Thymus (tissue), 11 donors: ENCODE data around the gene NNT. TPM values are rescaled to one million over a fixed set of nuclear protein-coding genes. Genes with fewer than 3 reads are reported as not detected.

Experiments
- DNase-seq, 9 donors: peaks; one replicate each; pipeline ENCODE4 v3.0.0-alpha.2; 2013; ENCODE audit warnings: low spot score in 9 of 9, low read depth in 6 of 9, missing footprints in 1 of 9
- H3K27ac ChIP-seq, 2 donors: one replicate each; pipeline ENCODE4 v1.5.1; 2013; ENCODE audit warnings: control low read depth in 1 of 2, low read depth in 1 of 2, low read length in 1 of 2, mild to moderate bottlenecking in 1 of 2, moderate library complexity in 1 of 2
- H3K27me3 ChIP-seq, 2 donors: one replicate each; pipeline ENCODE4 v1.5.1; 2013; ENCODE audit warnings: low read length in 1 of 2; ENCODE audit not compliant: control insufficient read depth in 2 of 2, insufficient read depth in 1 of 2
- H3K36me3 ChIP-seq, 2 donors: one replicate each; pipeline ENCODE4 v1.5.1; 2013; ENCODE audit warnings: low read length in 1 of 2, mild to moderate bottlenecking in 1 of 2, moderate library complexity in 1 of 2; ENCODE audit not compliant: control insufficient read depth in 2 of 2, insufficient read depth in 2 of 2
- H3K4me1 ChIP-seq, 2 donors: one replicate each; pipeline ENCODE4 v1.5.1; 2013; ENCODE audit warnings: low read length in 2 of 2; ENCODE audit not compliant: control insufficient read depth in 2 of 2, insufficient read depth in 2 of 2
- H3K4me3 ChIP-seq, 2 donors: one replicate each; pipeline ENCODE4 v1.5.1; 2013; ENCODE audit warnings: low read length in 2 of 2, control low read depth in 1 of 2, mild to moderate bottlenecking in 1 of 2
- H3K9me3 ChIP-seq, 2 donors: one replicate each; pipeline ENCODE4 v1.5.1; 2013; ENCODE audit warnings: low read length in 1 of 2, mild to moderate bottlenecking in 1 of 2; ENCODE audit not compliant: control insufficient read depth in 2 of 2, insufficient read depth in 1 of 2
- WGBS: extraction: QIAGEN DNeasy Blood & Tissue Kit; methylation state at CpG from one replicate; pipeline ENCODE4 v1.1.7; 2013; 5-methylcytosine and 5-hydroxymethylcytosine counted together
- polyA plus RNA-seq: library from polyadenylated mRNA; stranded (reverse); fragments of 200-250 nt; gene quantifications from one replicate; pipeline ENCODE4 v1.2.3, GENCODE V29; 2013
- total RNA-seq: library from RNA; stranded (reverse); fragments of 120-200 nt; gene quantifications from one replicate; pipeline ENCODE4 v1.2.4, GENCODE V29; 2013
- donor health status: healthy.

NNT gene
- total and polyA plus RNA-seq, 2 donors, result 30.8 to 49.2 TPM

- DNase-seq, result no peak
- Histone ChIP-seq H3K4me3 (no peak overlapping the region), H3K36me3 (no peaks in the 10 kb centered on the region), H3K4me1 (peaks cover 3 to 5% of the 10 kb centered on the region in 2 donors), H3K27me3 (no peaks in the 10 kb centered on the region), H3K9me3 (no peaks in the 10 kb centered on the region), H3K27ac (no peak overlapping the region)
These were observed 41.6 kb upstream of the NNT start for GRCh38 chr5:43561356-43561755.

GRCh38 chr5:43563321-43563720 is 39.7 kb upstream of the NNT start:
- WGBS, result 95% methylated on average over 3 of the region's 3 CpGs
- H3K27ac ChIP-seq, result no peak overlapping the region
- DNase-seq, result no peak

GRCh38 chr5:43564289-43564850 is 38.6 kb upstream of the NNT start:
- Histone ChIP-seq H3K4me1 (no peaks in the 10 kb centered on the region), H3K9me3 (no peaks in the 10 kb centered on the region), H3K4me3 (no peak overlapping the region), H3K36me3 (no peaks in the 10 kb centered on the region), H3K27ac (no peak overlapping the region), H3K27me3 (no peaks in the 10 kb centered on the region)
- no peak for DNase-seq
- WGBS, result 77% methylated on average over 5 of the region's 5 CpGs

More at GRCh38 chr5:43563321-43563720, 39.7 kb upstream of the NNT start:
- H3K27me3 ChIP-seq, result no peaks in the 10 kb centered on the region
- H3K4me1 ChIP-seq, result no peaks in the 10 kb centered on the region
- no peak overlapping the region for H3K4me3 ChIP-seq
- no peaks in the 10 kb centered on the region for H3K9me3 ChIP-seq
- H3K36me3 ChIP-seq, result no peaks in the 10 kb centered on the region

- no peaks in the 10 kb centered on the region for H3K4me1 ChIP-seq
- H3K4me3 ChIP-seq, result no peak overlapping the region
- H3K27me3 ChIP-seq, result no peaks in the 10 kb centered on the region
- H3K36me3 ChIP-seq, result no peaks in the 10 kb centered on the region
- WGBS, result 95% methylated on average over 5 of the region's 5 CpGs
- DNase-seq, result no peak
- no peak overlapping the region for H3K27ac ChIP-seq
- no peaks in the 10 kb centered on the region for H3K9me3 ChIP-seq
These were observed 37.9 kb upstream of the NNT start for GRCh38 chr5:43565043-43565442.

GRCh38 chr5:43567967-43568366 is 35.0 kb upstream of the NNT start:
- Histone ChIP-seq H3K27me3 (no peaks in the 10 kb centered on the region), H3K27ac (no peak overlapping the region), H3K9me3 (no peaks in the 10 kb centered on the region), H3K4me1 (no peaks in the 10 kb centered on the region), H3K36me3 (no peaks in the 10 kb centered on the region), H3K4me3 (no peak overlapping the region)
- no peak for DNase-seq
- 97% methylated on average over 3 of the region's 3 CpGs for WGBS

GRCh38 chr5:43569236-43569746 is 33.7 kb upstream of the NNT start:
- no peaks in the 10 kb centered on the region for H3K27me3 ChIP-seq
- 98% methylated on average over 4 of the region's 4 CpGs for WGBS
- DNase-seq, result no peak
- H3K36me3 ChIP-seq, result no peaks in the 10 kb centered on the region
- H3K4me1 ChIP-seq, result no peaks in the 10 kb centered on the region
- no peaks in the 10 kb centered on the region for H3K9me3 ChIP-seq
- H3K27ac ChIP-seq, result no peak overlapping the region
- no peak overlapping the region for H3K4me3 ChIP-seq

- H3K27ac ChIP-seq, result no peak overlapping the region
- WGBS, result 96% methylated on average over 8 of the region's 8 CpGs
- H3K36me3 ChIP-seq, result peaks cover 0 to 4% of the 10 kb centered on the region in 2 donors
- H3K27me3 ChIP-seq, result no peaks in the 10 kb centered on the region
- no peaks in the 10 kb centered on the region for H3K9me3 ChIP-seq
- no peak overlapping the region for H3K4me3 ChIP-seq
- H3K4me1 ChIP-seq, result no peaks in the 10 kb centered on the region
- no peak for DNase-seq
These were observed 32.4 kb upstream of the NNT start for GRCh38 chr5:43570450-43571158.

GRCh38 chr5:43571237-43571636 is 31.7 kb upstream of the NNT start:
- Histone ChIP-seq H3K9me3 (no peaks in the 10 kb centered on the region), H3K4me3 (no peak overlapping the region), H3K4me1 (no peaks in the 10 kb centered on the region), H3K36me3 (peaks cover 0 to 4% of the 10 kb centered on the region in 2 donors), H3K27me3 (no peaks in the 10 kb centered on the region), H3K27ac (no peak overlapping the region)
- 94% methylated on average over 5 of the region's 5 CpGs for WGBS
- DNase-seq, result no peak

GRCh38 chr5:43572357-43572756 is 30.6 kb upstream of the NNT start:
- Histone ChIP-seq H3K27me3 (no peaks in the 10 kb centered on the region), H3K27ac (no peak overlapping the region), H3K9me3 (no peaks in the 10 kb centered on the region), H3K4me1 (no peaks in the 10 kb centered on the region), H3K36me3 (peaks cover 0 to 4% of the 10 kb centered on the region in 2 donors), H3K4me3 (no peak overlapping the region)
- WGBS, result 94% methylated on average over 2 of the region's 2 CpGs
- DNase-seq, result no peak
